CD4-positive, alpha-beta T cell treated with Interleukin-6 at 100 ng/mL for 8 hours (primary cell): Measurements from ENCODE around the gene ZNF83.
"Not testable (repeated sequence)": the region's sequence is repeated elsewhere in the genome, so short reads cannot be mapped to it uniquely, and the experiment has no call there.

ENCODE experiments used
- DNase-seq: peaks from one replicate; pipeline ENCODE4 v3.0.0-alpha.2; 2020; ENCODE audit warnings: mixed read lengths, low spot score

Gene ZNF83

DNA sequence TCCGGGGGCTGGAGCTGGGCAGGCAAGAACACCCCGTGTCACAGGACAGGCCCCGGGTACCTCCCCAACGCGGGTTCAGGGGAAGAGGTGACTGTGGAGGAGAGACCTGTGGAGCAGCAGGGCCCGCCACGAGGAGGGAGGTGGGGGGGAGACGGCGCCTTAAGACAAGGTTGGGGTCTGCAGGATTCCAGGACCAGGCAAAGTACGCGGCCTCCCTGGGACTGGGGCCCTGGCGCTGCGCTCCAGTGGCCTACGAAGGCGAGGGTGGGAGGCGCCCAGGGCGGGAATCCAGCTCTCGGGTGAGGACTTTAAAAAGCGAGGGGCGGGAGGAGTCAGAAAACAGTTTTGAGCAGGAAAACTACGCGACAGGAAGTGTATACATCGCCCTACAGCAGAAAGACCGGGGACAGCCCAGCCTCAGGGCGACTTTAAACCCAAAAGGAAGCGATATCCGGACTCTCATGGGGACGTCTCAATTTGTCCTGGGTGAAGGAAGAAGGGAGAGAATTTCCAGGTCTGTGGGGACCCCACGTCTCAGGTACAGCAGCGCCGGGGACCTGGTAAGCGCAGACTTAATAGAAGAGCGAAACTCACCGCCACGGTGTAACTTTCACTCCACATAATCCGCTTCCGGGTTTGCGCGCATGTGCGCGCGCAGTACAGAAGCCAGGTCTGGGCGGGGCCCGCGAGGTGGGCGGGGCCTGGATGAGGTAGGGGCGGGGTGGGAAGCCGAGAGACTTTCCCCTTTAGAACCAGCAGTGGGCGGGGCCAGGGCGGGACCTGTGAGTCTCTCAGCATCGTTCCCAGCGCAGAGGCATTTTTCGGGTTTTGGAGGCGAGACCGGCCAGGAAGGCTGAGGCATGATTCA, at the start of gene ZNF83:
ZNF83 (minus strand) TSS at position 638 of the 868 bp plus-strand sequence.
- peak; percentile 96 for DNase-seq

DNA sequence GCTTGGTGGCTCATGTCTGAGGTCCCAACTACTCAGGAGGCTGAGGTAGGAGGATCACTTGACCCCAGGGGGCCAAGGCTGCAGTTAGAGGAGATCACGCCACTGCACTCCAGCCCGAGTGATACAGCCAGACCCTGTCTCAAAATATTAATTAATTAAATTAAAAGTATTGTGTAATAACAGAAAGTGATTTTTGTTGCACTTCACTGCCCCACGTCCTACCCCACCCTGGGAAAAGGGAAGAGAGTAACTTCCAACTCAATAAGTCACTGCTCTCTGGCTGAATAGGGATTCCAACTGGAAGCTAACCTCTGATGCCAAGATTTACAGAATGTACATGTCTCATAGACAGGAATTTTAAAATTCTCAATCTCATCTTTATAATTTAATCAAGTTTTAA, 49.5 kb upstream of the ZNF83 start:
- DNase-seq: no peak

DNA sequence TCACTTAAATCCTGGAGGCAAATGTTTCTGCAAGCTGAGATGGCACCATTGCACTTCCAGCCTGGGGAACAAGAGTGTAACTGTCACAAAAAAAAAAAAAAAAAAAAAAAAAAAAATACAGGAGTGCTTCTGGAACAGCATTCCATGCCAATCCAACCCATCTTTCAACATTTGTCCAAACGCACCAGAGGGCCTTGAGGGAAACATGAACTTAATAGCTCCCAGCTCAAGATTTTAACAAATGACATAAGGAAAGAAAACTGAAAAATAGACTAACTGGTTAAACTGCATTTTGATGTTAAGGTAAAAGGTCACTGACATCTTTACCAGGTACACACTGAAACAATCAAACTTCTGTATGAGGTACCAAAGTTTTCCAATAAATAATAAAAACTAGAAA, 47.7 kb upstream of the ZNF83 start:
- no peak for DNase-seq

DNA sequence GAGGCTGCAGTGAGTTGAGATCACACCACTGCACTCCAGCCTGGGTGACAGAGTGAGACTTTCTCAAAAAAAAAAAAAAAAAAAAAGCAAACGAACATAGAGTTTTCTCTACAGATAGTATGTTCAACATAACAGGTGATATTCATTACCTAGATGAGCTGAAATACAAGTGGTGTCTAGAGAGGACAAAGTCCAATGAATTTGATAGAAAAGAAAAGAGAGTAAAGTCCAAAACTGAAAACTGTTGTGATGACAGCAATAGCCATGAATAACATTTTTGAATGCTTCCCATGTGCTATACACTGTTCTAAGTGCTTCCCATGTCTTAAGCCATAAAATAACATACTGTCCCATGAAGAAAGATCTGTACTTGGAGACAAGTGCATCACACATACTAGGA, 43.1 kb upstream of the ZNF83 start:
- not testable (repeated sequence) for DNase-seq

DNA sequence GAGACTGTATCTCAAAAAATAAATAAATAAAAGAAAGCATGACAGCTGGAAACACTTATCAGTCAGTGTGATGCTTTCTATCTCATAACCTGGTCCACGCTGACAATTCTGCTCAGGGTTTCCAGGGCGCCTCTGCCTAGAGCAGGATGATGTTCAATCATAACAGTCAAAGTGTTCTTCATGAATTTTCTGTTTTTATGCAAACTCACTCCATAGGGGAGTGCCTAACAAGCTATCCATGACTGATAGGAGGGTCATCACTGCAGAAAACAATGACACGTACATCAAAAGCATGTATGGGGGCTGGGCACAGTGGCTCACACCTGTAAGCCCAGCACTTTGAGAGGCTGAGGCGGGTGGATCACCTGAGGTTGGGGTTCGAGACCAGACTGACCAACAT, 41.4 kb upstream of the ZNF83 start:
- no peak for DNase-seq

DNA sequence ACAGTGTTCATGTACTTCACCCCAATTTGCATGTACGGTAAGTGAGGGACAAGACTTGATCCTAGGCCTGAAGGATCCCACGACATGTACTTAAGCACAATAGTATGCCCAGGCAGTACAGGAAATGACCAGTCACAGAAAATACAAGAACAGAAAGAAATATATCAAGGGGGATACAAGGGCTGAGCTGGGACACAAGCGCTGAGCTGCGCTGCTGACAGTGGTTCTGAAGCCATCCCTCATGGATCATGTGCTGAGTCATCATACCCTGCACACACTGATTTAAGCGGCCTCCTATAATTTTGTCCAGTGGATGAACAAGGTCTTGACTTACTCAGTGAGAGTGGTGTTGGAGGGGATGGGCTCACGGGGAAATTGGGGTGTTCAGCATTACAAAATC, 37.1 kb upstream of the ZNF83 start:
- DNase-seq: not testable (repeated sequence)

DNA sequence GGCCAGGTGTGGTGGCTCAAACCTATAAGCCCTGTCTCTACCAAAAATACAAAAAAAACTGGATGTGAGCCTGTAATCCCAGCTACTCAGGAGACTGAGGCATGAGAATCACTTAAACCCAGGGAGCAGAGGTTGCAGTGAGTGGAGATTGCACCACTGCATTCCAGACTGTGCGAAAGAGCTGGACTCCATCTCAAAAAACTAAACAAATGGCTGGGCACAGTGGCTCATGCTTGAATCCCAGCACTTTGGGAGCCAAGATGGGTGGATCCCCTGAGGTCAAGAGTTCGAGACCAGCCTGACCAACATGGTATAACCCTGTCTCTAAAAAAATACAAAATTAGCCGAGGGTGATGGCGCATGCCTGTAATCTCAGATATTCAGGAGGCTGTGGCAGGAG, 34.9 kb upstream of the ZNF83 start:
- DNase-seq: no peak

DNA sequence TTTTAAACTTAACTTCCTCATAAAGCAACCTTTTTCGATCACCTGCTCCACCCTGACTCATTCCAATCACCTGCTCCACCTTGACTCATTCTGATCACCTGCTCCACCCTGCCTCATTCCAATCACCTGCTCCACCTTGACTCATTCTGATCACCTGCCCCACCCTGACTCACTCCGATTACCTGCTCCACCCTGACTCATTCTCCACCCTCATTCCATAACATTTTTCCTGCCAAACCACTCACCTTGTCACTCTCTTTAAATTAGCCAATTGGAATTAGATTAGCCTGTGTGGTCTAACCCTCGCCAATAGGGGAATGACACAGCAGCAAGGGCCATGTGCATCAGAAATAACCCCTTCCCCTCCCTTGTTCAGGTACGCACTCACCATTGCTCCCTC, 31.9 kb upstream of the ZNF83 start:
- no peak for DNase-seq

DNA sequence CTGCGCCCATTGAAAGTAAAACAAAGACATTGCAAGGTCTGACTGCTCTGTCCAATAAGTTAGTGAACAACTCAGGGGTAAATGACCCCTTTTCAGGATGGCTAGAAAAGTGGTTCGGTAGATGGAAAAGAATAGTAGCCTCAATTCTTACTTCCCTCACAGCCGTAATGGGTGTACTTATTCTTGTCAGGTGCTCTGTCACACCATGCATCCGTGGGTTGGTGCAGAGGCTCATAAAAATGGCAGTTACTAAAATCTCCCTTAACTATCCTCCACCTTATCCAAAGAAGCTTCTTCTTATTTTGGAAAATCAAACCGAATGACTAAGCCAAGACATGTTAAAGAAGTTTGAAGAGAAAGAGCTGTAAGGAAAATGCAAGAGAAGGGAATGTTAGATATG, 31.4 kb upstream of the ZNF83 start:
- DNase-seq: no peak

DNA sequence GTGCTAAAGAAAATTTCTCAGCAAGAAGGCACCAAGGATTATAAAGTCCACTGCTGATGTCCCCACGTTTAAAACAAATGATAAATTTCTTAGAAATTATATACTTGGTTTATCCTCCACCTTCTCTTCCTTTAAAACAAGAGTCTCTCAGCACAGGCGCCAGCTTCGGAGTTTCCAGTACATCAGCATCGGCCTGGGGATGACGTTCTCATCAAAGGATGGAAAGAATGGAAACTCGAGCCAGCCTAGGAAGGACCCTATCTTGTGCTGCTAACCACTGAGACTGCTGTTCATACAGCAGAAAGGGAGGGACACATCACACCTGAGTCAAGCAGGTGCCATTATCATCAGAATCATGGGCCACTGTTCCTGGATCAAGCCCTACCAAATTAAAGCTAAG, 29.8 kb upstream of the ZNF83 start:
- no peak for DNase-seq

DNA sequence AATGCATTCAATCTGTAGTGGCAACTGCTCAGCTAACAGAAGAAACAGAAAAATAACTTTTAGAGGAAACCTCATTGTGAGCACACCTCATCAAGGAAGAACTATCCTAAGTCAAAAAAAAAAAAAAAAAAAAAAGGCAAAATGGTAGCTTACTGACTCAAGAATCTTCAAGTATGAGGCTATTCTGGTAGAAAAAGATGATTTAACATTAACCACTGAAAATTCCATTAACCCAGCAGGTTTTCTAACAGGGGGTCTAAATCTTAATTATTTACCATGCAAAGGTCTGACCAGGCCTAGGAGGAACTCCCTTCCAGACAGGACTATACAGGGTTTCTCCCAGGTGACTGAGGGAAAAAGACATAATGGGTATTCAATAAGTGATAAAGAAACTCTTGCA, 28.4 kb upstream of the ZNF83 start:
- DNase-seq: no peak

DNA sequence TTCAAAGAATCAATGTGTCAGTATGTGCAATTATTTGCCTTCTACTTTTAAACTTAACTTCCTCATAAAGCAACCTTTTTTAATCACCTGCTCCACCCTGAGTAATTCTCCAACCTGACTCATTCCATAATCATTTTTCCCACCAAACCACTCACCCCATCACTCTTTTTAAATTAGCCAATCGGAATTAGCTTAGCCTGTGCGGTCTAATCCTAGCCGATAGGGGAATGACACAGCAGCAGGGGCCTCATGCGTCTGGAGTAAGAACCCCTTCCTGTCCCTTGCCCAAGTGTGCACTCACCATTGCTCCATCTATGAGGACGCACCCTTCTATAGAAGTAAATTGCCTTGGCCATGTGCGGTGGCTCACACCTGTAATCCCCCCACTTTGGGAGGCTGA, 27.4 kb upstream of the ZNF83 start:
- DNase-seq: no peak

DNA sequence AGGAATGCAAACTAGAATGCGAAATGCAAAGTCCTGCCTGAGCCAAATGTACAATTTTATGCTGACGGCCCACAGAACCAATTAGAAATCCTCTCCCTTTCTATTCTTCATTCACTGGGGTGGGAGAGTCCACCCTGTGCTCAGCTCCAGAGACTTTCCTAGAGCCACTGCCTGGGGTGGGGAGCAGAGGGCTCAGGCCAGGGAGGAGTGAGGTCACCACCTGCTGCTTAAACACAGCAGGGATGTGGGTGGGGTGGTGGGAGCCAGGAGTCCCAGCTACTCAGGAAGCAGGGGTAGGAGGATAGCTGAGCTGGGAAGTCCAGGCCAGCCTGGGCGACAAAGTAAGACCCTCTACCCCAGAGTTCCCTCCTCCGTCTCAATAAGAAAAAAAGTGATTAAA, 26.9 kb upstream of the ZNF83 start:
- no peak for DNase-seq

DNA sequence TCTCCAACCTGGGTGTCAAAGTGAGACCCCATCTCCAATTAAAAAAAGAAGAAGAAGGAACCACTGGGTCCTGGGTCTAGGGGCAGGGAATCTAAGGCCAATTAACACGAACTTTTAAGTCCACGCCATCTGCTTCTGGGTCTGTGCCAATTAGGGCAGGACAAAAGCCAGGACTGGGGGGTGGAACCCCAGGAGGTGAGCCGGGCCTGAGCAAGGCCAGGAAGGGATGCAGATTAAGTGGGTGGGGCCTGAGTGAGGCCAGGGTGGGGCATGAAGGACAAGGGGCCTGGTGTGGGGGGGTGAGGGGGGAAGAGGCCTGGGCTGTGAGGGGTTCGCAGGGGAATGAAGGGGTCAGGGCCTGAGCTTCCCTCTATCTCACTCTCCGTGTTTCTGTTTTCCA, 26.3 kb upstream of the ZNF83 start:
- DNase-seq: no peak

DNA sequence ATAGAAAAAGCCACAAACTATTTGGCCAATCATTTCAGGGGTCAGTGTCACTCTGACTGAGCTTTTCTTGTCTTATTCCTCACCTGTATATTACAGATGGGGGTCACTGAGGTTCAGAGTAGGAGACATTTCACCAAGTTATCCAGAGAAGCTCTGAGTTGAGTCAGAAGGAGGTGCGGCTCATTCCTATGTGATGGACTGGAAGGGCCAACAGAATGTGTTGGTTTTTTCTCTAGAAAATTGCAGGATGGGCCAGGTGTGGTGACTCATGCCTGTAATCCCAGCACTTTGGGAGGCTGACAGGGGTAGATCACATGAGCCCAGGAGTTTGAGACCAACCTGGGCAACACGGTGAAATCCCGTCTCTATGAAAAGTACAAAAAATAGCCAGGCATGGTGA, 24.5 kb upstream of the ZNF83 start:
- DNase-seq: no peak

DNA sequence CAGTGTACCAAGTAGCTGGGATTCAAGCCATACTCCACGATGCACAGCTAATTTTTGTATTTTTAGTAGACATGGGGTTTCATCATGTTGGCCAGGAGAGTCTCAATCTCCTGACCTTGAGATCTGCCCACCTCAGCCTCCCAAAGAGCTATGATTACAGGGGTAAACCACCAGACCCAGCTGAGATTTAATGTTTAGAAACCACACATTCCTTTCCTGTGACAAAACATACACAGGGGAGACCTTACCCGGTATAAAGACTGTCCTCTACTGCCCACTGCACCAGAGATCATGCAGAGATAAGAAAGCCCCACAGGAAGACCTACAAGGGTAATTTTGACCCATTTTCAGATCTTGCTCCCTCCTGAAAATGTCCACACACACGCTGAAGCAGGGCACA, 22.8 kb upstream of the ZNF83 start:
- DNase-seq: no peak

DNA sequence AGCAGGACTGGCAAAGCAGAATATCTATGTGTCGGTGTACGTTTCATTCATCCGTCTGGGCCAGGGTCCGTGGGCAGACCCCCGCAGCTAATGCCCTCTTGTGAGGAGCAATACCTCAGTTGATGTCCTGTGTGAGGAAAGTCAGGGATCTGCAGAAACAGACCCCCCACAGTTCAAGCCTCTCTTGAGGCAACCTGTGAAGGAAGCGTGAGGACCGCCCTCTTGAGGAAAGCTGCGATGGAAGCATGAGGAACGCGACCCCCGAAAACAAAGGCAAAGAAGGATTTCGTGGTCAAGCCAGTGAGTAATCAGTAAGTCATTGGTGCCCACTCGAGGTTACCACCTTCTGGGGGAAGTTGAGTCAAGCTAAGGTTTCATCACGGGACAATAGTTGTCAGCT, 20.9 kb upstream of the ZNF83 start:
- no peak for DNase-seq

DNA sequence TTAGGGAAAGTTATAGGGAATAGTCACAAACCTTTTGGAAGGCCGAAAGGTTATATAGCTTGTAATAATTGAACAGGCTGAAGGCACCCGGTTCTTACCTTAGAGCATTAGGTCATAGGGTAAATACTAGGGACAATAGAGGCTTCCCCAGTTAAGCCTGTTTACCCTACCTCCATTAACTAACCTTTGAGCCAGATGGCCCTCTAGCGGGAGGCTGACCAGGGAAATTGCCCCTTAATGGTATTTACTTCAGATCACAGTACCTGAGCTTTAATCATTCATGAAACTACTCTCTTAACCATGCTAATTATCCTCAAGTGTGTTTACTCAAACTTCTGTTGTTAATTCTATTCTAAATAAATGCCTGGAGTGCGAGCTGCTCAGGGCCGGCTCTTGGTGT, 20.4 kb upstream of the ZNF83 start:
- DNase-seq: no peak

DNA sequence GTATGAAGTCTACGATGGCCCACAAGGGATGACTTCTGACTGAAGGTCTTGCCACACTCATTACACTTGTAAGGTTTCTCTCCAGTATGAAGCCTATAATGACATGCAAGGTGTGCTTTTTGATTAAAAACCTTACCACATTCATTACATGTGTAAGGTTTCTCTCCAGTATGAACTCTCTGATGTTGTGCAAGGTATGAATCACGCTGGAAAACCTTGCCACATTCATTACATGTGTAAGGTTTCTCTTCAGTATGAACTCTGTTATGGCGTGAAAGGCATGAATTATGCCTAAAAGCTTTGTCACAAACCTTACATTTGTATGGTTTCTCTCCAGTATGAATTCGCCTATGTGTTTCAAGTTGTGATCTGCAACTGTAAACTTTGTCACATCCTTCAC, 15.0 kb upstream of the ZNF83 start:
- no peak for DNase-seq

DNA sequence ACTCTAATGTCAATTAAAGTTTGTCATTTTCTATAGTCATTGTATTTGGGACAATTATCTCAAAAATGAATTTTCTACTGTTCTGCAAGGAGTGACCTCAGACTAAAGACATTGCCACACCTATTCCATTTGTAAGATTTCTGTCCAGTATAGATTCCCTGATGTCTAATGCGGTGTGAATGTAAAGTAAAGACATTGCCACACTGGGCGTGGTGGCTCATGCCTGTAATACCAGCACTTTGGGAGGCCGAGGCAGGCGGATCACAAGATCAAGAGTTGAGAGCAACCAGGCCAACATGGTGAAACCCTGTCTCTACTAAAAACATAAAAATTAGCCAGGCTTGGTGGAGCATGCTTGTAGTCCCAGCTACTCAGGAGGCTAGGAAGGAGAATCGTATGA, 13.8 kb upstream of the ZNF83 start:
- no peak for DNase-seq

DNA sequence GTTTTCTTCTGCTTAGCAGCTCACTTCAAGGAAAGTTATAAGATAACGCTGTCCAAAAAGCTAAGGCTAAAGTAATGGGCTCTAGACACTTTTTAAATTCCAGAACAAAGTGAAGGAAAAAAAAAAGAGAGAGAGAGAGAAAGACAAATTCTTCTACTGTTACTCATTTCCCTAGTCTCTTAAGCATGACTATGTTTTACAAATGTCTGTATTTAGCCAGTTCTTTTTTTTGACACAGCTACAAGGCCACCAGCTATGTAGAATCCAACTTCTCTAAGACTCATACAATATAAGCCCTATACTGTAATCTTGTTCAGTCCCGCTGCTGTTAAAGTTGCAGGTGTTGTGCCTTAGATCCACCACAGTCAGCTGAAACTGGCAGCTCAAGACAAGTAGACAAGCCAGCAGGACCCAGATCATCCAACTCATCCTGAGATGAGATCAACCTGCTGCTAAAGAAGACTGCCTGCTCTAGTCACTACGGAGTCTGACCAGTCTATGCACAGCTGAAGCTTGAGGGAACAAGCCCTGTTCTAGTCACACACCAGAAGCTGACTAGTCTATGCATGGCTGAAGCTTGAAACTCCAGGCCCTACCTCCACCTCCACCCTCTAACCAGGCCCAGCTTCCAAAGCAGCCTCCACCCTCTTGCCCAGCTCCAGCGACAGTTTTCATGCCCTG, 10.3 kb upstream of the ZNF83 start:
- DNase-seq: no peak

DNA sequence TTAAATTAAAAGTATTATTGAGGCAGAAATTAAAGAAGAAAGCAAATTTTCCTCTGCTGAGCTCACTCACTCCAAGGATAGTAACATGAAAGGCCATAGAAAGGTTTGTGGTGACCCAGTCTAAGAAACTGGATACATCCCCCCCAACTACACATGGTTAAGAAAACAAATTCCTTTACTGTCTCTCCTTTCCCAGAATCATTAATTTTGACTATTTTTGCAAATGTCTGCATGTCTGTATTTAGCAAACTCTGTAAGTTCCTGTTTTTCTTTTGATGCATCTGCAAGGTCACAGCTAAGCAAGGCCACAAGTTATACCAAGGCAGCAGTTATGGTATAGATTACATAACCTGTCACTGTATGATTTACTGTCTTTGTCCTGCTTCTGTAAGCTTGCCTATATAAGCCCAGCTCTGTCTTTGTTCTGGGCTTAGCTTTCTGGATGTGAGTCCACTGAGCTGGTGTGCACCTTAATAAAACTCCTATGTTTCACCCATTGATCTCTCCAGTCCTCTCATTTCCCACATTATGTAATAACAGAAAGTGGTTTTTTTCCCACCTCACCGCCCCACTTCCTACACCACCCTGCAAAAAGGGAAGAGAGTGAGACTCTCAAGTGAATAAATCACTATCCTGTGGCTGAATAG, 8.5 kb upstream of the ZNF83 start:
- no peak for DNase-seq

DNA sequence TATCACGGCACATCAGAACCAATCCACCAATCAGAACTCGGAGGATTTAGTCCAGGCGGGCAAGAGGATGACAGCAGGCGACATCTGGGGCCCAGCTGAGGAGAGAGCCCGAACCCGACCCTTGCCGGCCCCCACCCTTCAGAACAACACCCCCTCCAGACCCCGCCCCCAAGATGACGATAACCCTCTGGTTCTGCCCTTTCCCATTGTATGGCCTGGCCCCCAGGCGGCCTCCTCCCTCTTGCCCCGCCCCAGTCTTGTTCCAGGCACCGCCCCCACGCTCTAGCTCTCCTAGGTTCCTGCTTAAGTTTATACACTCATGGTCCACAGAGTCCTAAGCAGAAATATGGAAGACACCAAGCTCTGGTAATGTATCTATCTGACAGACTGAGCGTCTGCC, 2.8 kb upstream of the ZNF83 start:
- DNase-seq: no peak
